Right atrium auricular region (tissue), 2 donors: ENCODE measurements around the gene CSAD. TPM values are rescaled to one million over a fixed set of nuclear protein-coding genes. Genes with fewer than 3 reads are reported as not detected.

Experiments
- DNase-seq: peaks from one replicate; pipeline ENCODE4 v3.0.0-alpha.2; 2019; ENCODE audit warnings: low spot score
- H3K27ac ChIP-seq, 2 donors: fragments of 200-600 bp; sonication (generic); 1 replicate in 1 of 2; 2 replicates in 1 of 2; pipeline ENCODE4 v1.5.1; 2016 to 2019
- H3K27me3 ChIP-seq, 2 donors: fragments of 200-600 bp; sonication (generic); one replicate each; pipeline versions ENCODE4 v1.5.1 to v1.6.0; 2017 to 2019
- H3K36me3 ChIP-seq: fragments of 200-600 bp; sonication (generic); one replicate; pipeline ENCODE4 v1.5.1; 2016
- H3K4me1 ChIP-seq, 2 donors: fragments of 200-600 bp; sonication (generic); one replicate each; pipeline versions ENCODE4 v1.5.1 to v1.6.0; 2017 to 2019
- H3K4me3 ChIP-seq, 2 donors: fragments of 200-600 bp; sonication (generic); 1 replicate in 1 of 2; 2 replicates in 1 of 2; pipeline ENCODE4 v1.5.1; 2017 to 2019; ENCODE audit warnings: mild to moderate bottlenecking in 1 of 2, moderate library complexity in 1 of 2
- H3K9me3 ChIP-seq, 2 donors: fragments of 200-600 bp; sonication (generic); one replicate each; pipeline ENCODE4 v1.5.1; 2019
- total RNA-seq, 2 donors: library from RNA; depleted of rRNA; stranded (reverse); fragments of >200 nt; gene quantifications; one replicate each; pipeline ENCODE4 v1.1.0, GENCODE V29; 2016
- TF ChIP-seq, protein P1 (sequence below), 2 donors: fragments of 200-600 bp; sonication (generic); IDR thresholded peaks; one replicate each; pipeline ENCODE4 v1.5.1; 2019; ENCODE audit warnings: antibody characterized with exemption in 2 of 2

The CSAD gene
- total RNA-seq, 2 donors from 2014 or later, result 3.4 to 4.9 TPM

DNA sequence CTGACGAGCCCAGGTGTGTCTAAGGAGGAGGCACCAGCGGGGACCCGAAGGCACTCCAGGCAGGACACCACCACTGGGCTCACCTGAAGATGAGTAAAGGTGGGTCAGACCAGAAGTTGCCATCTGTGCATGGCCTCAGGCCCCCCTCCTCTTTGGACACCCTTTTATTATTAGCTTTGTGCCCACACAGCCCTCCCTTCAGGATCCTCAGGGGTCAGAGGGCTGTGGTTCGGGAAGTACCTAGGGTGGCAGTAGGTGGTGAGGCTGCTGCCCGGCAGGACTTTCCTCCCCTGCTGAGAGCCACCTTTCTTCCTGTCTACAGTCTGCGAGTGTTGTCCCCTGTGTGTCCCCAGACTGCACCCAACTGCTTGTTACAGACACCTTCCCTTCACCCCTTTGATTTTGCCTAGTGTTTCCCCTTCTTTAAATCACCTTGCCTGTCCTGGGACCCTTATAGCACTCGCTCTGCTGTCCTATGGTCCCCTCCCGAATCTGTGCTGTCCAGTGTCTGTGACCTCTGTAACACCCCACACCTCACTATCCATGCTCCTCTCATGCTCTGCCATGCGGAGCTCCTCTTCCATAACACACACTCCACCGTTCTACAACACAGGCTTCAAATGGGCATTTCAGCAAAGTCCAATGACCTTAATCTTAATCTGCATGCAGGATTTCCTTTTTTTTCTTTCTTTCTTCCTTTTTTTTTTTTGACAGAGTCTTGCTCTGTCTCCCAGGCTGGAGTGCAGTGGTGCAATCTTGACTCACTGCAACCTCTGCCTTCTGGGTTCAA, 51.8 kb downstream of the CSAD start:
- Histone ChIP-seq H3K27ac (no peak overlapping the region), H3K36me3 (no peaks in the 10 kb centered on the region), H3K4me1 (no peaks in the 10 kb centered on the region), H3K27me3 (no peaks in the 10 kb centered on the region), H3K9me3 (no peaks in the 10 kb centered on the region), H3K4me3 (no peak overlapping the region)
- TF ChIP-seq, protein P1, sequence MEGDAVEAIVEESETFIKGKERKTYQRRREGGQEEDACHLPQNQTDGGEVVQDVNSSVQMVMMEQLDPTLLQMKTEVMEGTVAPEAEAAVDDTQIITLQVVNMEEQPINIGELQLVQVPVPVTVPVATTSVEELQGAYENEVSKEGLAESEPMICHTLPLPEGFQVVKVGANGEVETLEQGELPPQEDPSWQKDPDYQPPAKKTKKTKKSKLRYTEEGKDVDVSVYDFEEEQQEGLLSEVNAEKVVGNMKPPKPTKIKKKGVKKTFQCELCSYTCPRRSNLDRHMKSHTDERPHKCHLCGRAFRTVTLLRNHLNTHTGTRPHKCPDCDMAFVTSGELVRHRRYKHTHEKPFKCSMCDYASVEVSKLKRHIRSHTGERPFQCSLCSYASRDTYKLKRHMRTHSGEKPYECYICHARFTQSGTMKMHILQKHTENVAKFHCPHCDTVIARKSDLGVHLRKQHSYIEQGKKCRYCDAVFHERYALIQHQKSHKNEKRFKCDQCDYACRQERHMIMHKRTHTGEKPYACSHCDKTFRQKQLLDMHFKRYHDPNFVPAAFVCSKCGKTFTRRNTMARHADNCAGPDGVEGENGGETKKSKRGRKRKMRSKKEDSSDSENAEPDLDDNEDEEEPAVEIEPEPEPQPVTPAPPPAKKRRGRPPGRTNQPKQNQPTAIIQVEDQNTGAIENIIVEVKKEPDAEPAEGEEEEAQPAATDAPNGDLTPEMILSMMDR (IDR thresholded peaks at IDR 0.05), result no peak
- no peak for DNase-seq

GRCh38 chr12:53127169-53127568, 53.6 kb downstream of the CSAD start:
- TF ChIP-seq, protein P1 (IDR thresholded peaks at IDR 0.05), result no peak
- no peaks in the 10 kb centered on the region for H3K36me3 ChIP-seq
- no peaks in the 10 kb centered on the region for H3K9me3 ChIP-seq

DNA sequence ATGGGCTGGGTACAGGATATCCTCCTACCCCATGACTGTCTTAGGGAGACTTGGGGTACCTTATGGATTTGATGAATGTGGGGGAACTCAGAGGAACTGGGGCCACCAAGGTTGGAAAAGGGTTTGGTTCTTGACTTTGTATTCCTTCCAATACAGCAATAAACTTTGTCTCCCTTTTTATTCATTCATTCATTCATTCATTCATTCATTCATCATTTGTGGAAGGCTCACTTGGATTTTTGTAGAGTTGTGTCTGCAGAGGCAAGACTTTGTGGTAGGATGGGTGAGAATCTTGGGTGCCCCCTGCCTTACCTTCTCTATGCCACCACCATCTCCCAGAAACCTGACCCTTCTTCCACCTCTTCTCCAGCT, 56.4 kb downstream of the CSAD start:
- TF ChIP-seq, protein P1 (IDR thresholded peaks at IDR 0.05), result no peak
- H3K4me3 ChIP-seq, result no peak overlapping the region
- no peaks in the 10 kb centered on the region for H3K4me1 ChIP-seq
- H3K36me3 ChIP-seq, result no peaks in the 10 kb centered on the region
- H3K27ac ChIP-seq, result no peak overlapping the region
- H3K9me3 ChIP-seq, result no peaks in the 10 kb centered on the region
- no peak for DNase-seq
- H3K27me3 ChIP-seq, result no peaks in the 10 kb centered on the region

More at GRCh38 chr12:53127169-53127568, 53.6 kb downstream of the CSAD start:
- Histone ChIP-seq H3K4me1 (no peaks in the 10 kb centered on the region), H3K27me3 (no peaks in the 10 kb centered on the region), H3K27ac (no peak overlapping the region), H3K4me3 (no peak overlapping the region)
- no peak for DNase-seq

DNA sequence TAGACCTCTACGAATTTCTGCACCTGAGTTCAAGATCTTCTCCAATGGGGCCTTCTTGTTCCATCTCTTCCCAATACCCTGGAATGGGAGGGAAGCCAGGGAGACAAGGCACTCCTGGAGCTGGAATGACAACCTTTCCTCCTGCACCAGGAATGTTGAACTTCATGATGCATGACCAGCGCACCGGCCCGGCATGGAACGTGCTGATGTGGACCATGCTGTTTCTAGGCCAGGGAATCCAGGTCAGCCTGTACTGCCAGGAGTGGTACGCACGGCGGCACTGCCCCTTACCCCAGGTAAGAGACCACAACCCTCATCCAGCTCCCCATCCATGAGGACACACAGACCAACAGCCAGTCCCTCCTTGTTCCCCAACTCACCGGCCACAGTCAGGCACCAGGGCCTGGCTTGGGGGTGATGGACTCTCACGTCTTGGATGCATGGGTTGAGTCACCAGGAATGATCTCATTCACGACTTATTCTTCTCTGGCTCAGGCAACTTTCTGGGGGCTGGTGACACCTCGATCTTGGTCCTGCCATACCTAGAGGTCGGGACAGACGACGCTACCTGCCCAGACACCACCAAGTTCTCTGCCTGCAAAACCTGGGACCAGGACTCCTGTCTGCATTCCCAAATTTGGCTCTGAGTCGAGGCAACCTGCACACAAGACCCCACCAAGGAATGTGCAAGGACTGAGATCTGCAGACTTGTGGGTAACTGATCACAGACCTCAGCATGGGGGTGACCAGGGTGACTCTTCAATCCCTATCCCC, 57.0 kb downstream of the CSAD start:
- Histone ChIP-seq H3K27ac (no peak overlapping the region), H3K27me3 (no peaks in the 10 kb centered on the region), H3K4me1 (no peaks in the 10 kb centered on the region), H3K9me3 (no peaks in the 10 kb centered on the region), H3K36me3 (no peaks in the 10 kb centered on the region), H3K4me3 (no peak overlapping the region)
- TF ChIP-seq, protein P1 (IDR thresholded peaks at IDR 0.05), result no peak
- no peak for DNase-seq

GRCh38 chr12:53122961-53123468, 57.7 kb downstream of the CSAD start:
- H3K4me3 ChIP-seq, result no peak overlapping the region
- no peaks in the 10 kb centered on the region for H3K36me3 ChIP-seq
- H3K9me3 ChIP-seq, result no peaks in the 10 kb centered on the region
- no peaks in the 10 kb centered on the region for H3K27me3 ChIP-seq
- H3K4me1 ChIP-seq, result no peaks in the 10 kb centered on the region
- no peak for DNase-seq
- TF ChIP-seq, protein P1 (IDR thresholded peaks at IDR 0.05), result no peak
- no peak overlapping the region for H3K27ac ChIP-seq
